HG02642 (cell line): ENCODE data around the gene FIGNL1.
"Not testable (repeated sequence)": the region's sequence is repeated elsewhere in the genome, so short reads cannot be mapped to it uniquely, and the experiment has no call there.

Source experiments
- ATAC-seq: cut with Tn5 transposase; IDR thresholded peaks from one replicate; pipeline ENCODE4 v1.9.1; 2021; ENCODE audit warnings: mild to moderate bottlenecking; ENCODE audit not compliant: unreplicated experiment, poor library complexity

FIGNL1 gene

GRCh38 chr7:50471970-50472369, 21.8 kb upstream of the FIGNL1 start:
- no peak for ATAC-seq

GRCh38 chr7:50470250-50471163, 20.4 kb upstream of the FIGNL1 start:
- ATAC-seq = no peak

- ATAC-seq = no peak
Measured at GRCh38 chr7:50469181-50469580, 19.0 kb upstream of the FIGNL1 start.

GRCh38 chr7:50467817-50468610, 17.9 kb upstream of the FIGNL1 start:
- peak; percentile 89 for ATAC-seq

- ATAC-seq = no peak
Measured at GRCh38 chr7:50466815-50467585, 16.9 kb upstream of the FIGNL1 start.

- ATAC-seq = no peak
Measured at GRCh38 chr7:50463035-50463434, 12.9 kb upstream of the FIGNL1 start.

- ATAC-seq = no peak
Measured at GRCh38 chr7:50462361-50462760, 12.2 kb upstream of the FIGNL1 start.

GRCh38 chr7:50461695-50462094, 11.5 kb upstream of the FIGNL1 start:
- no peak for ATAC-seq

- not testable (repeated sequence) for ATAC-seq
Measured at GRCh38 chr7:50459183-50459582, 9.0 kb upstream of the FIGNL1 start.

GRCh38 chr7:50458651-50459050, 8.5 kb upstream of the FIGNL1 start:
- not testable (repeated sequence) for ATAC-seq

GRCh38 chr7:50456371-50457123, 6.4 kb upstream of the FIGNL1 start:
- ATAC-seq = no peak

- no peak for ATAC-seq
Measured at GRCh38 chr7:50455658-50456057, 5.5 kb upstream of the FIGNL1 start.

GRCh38 chr7:50454968-50455367, 4.8 kb upstream of the FIGNL1 start:
- no peak for ATAC-seq

GRCh38 chr7:50450590-50451032, 461 bp upstream of the FIGNL1 start:
- ATAC-seq = peak; percentile 27

- no peak for ATAC-seq
Measured at GRCh38 chr7:50449501-50449880, 659 bp downstream of the FIGNL1 start.

- ATAC-seq = no peak
Measured at GRCh38 chr7:50448823-50449222, 1.3 kb downstream of the FIGNL1 start.

GRCh38 chr7:50446542-50446960, 3.6 kb downstream of the FIGNL1 start:
- no peak for ATAC-seq

- no peak for ATAC-seq
Measured at GRCh38 chr7:50436133-50436806, 13.9 kb downstream of the FIGNL1 start.

- no peak for ATAC-seq
Measured at GRCh38 chr7:50431722-50432305, 18.3 kb downstream of the FIGNL1 start.
